ENCODE results near the gene GUCA1A. TPM values are rescaled to one million over a fixed set of nuclear protein-coding genes. Genes with fewer than 3 reads are reported as not detected.

The GUCA1A gene
- total RNA-seq, 4 donors from 2014 or later = not detected

DNA sequence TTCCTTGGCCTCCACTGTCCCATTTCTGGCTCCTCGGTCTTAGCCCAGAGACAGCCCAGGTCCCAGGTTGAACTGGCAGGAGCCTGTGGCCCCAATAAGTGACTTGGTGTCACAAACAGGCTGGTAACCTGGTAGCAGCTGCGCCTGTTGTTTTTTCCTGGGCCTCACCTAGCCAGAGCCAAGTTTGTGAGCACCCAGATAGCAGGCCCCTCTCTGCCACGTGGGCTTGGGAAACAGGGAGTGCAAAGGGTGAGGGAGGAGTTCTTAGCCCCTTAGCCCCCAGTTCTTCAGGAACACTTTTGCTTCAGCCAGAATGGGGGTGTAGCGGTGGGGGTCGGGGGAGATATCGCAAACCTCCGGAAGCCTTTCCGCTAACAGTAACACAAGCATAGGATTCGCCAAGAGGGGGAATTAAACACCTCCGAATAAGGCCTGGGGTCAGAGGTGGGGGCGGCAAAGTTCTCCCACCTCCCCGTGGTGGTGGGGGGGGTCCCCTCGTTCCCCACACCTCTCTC lies 31.5 kb upstream of the GUCA1A start:
- H3K27me3 ChIP-seq = peaks cover 22 to 28% (median 28%) of the 10 kb centered on the region in 3 donors
- in situ Hi-C loops (cut with MboI; ENCODE audit: low sequenced_read_pairs in 4 of 4) = no loop called here
- peaks cover 0 to 12% of the 10 kb centered on the region in 2 donors for H3K4me1 ChIP-seq
- ATAC-seq (no peak), DNase-seq (no peak)
- no peaks in the 10 kb centered on the region for H3K9me3 ChIP-seq
- H3K36me3 ChIP-seq = no peaks in the 10 kb centered on the region
- TF ChIP-seq POLR2A (IDR thresholded peaks at IDR 0.05) = no peak
- TF ChIP-seq, protein P1, sequence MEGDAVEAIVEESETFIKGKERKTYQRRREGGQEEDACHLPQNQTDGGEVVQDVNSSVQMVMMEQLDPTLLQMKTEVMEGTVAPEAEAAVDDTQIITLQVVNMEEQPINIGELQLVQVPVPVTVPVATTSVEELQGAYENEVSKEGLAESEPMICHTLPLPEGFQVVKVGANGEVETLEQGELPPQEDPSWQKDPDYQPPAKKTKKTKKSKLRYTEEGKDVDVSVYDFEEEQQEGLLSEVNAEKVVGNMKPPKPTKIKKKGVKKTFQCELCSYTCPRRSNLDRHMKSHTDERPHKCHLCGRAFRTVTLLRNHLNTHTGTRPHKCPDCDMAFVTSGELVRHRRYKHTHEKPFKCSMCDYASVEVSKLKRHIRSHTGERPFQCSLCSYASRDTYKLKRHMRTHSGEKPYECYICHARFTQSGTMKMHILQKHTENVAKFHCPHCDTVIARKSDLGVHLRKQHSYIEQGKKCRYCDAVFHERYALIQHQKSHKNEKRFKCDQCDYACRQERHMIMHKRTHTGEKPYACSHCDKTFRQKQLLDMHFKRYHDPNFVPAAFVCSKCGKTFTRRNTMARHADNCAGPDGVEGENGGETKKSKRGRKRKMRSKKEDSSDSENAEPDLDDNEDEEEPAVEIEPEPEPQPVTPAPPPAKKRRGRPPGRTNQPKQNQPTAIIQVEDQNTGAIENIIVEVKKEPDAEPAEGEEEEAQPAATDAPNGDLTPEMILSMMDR (IDR thresholded peaks at IDR 0.05 in 4 of 5, conservative IDR thresholded peaks at IDR 0.05 in 1 of 5) = no peak
- intact Hi-C loops (cut with DNase I; ENCODE audit: low total_unique reads) = no loop called here
- no peak overlapping the region for H3K27ac ChIP-seq
- peak overlapping the region; percentile 45 to 55 (median 47) for H3K4me3 ChIP-seq

DNA sequence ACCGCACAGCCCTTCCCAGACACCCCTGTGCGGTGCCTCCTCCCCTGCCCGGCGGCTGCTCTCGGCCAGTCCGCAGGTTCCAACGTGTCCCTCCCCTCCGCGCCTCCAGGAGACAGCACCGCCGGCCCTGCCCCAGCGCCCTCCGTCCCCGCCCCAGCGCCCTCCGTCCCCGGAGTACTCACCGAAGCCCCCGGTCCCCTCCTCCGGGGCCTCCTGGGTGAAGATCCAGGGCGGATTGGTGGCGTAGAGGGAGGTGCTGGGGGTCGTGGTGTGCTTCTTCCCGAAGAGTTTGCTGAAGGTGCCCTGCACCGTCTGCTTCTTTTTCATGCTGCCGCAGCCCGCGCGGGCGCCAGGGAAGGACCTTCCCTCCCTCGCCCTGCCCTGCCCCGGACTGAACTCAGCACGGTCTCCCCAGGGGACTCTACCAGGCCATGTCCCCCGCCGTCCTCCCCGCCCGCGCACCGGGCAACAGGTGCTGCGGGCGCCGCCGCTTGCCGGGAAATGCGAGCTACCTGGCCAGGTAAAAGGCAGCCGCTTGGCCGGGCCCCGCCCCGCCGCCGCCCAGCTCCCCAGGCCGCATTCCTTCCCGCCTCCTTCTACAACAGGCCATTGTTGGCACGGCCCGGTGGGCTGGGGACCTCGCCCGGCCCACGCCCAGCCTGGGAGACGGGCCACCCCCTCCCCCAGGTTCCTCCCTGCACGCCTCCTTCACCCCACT lies 30.9 kb upstream of the GUCA1A start, which contains the start of gene C6orf132:
Gene C6orf132 (minus strand): TSS at position 503 of the 718 bp plus-strand sequence. CDS start 176 bp downstream, at position 327.
- intact Hi-C loops (cut with DNase I; ENCODE audit: low total_unique reads) = no loop called here
- no peak for DNase-seq
- in situ Hi-C loops (cut with MboI; ENCODE audit: low sequenced_read_pairs in 4 of 4) = no loop called here

DNA sequence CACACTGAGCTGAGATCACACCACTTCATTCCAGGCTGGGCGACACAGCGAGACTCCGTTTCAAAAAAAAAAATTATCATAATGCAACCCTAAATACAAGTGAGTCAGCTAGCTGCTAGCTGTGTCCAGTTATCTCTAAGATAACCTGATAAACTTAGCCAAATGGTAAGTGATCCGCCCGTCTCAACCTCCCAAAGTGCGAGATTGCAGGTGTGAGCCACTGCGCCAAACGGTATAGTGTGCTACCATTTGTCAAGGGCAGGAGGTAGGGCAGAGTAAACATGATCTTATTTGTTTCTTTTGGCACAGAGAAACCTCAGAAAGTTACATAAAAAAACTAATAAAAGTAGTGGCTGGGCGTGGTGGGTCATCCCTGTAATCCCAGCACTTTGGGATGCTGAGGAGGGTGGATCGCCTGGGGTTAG lies 26.0 kb upstream of the GUCA1A start:
- Histone ChIP-seq H3K4me1 (peaks cover 0 to 8% of the 10 kb centered on the region in 2 donors), H3K4me3 (no peak overlapping the region), H3K27ac (no peak overlapping the region), H3K9me3 (no peaks in the 10 kb centered on the region), H3K36me3 (no peaks in the 10 kb centered on the region), H3K27me3 (peaks cover 13 to 20% (median 16%) of the 10 kb centered on the region in 3 donors)
- ATAC-seq (no peak), DNase-seq (no peak)
- TF ChIP-seq, protein P1 (IDR thresholded peaks at IDR 0.05 in 4 of 5, conservative IDR thresholded peaks at IDR 0.05 in 1 of 5) = no peak
- TF ChIP-seq POLR2A (IDR thresholded peaks at IDR 0.05) = no peak
- intact Hi-C loops (cut with DNase I; ENCODE audit: low total_unique reads) = no loop called here
- in situ Hi-C loops (cut with MboI; ENCODE audit: low sequenced_read_pairs in 4 of 4) = no loop called here

More for the DNA sequence above, 30.9 kb upstream of the GUCA1A start, which contains the start of gene C6orf132:
- peaks cover 0 to 12% of the 10 kb centered on the region in 2 donors for H3K4me1 ChIP-seq
- ATAC-seq = peak in 1 of 2 donors; percentile 39
- peaks cover 22 to 28% (median 28%) of the 10 kb centered on the region in 3 donors for H3K27me3 ChIP-seq
- peak within 1 kb of the TSS; percentile 45 to 55 (median 47) for H3K4me3 ChIP-seq
- no peaks in the 10 kb centered on the region for H3K9me3 ChIP-seq
- TF ChIP-seq, protein P1 (IDR thresholded peaks at IDR 0.05 in 4 of 5, conservative IDR thresholded peaks at IDR 0.05 in 1 of 5) = no peak
- no peak for TF ChIP-seq POLR2A (IDR thresholded peaks at IDR 0.05)
- H3K27ac ChIP-seq = no peak within 1 kb of the TSS
- no peaks in the 10 kb centered on the region for H3K36me3 ChIP-seq

DNA sequence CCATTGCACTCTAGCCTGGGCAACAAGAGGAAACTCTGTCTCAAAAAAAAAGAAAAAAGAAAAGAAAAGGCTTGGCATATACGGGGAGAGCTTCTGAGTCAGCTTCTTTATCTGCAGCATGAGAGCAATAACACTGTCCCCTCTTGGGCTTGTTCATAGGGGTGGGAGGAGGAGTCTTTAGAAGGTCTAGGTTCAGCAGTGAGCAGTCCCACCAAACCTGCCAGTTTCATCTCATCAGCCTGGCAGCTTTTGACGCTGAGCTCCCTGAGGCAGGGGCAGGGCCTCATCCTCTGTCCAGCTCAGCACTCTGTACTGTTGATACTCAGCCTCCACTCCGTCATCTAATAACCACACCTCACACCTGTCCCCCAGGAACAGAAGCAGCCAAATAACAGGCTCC lies 25.1 kb upstream of the GUCA1A start:
- TF ChIP-seq, protein P1 (IDR thresholded peaks at IDR 0.05 in 4 of 5, conservative IDR thresholded peaks at IDR 0.05 in 1 of 5) = no peak
- TF ChIP-seq POLR2A (IDR thresholded peaks at IDR 0.05) = no peak
- H3K36me3 ChIP-seq = no peaks in the 10 kb centered on the region
- no peaks in the 10 kb centered on the region for H3K4me1 ChIP-seq
- peaks cover 6 to 11% (median 7%) of the 10 kb centered on the region in 3 donors for H3K27me3 ChIP-seq
- no peak overlapping the region for H3K4me3 ChIP-seq
- H3K9me3 ChIP-seq = no peaks in the 10 kb centered on the region
- no peak for ATAC-seq
- no peak overlapping the region for H3K27ac ChIP-seq
- in situ Hi-C loops (cut with MboI; ENCODE audit: low sequenced_read_pairs in 4 of 4) (no loop called here), intact Hi-C loops (cut with DNase I; ENCODE audit: low total_unique reads) (no loop called here)
- no peak for DNase-seq

Data from gastrocnemius medialis (tissue), 4 donors.